ENCODE data around the gene OR1D5.
A peak's percentile ranks its signal among the peaks of the same experiment; 100 is the strongest.
"Not testable (repeated sequence)": the region's sequence is repeated elsewhere in the genome, so short reads cannot be mapped to it uniquely, and the experiment has no call there.

Gene OR1D5

GRCh38 chr17:3063507-3063906, at the start of gene OR1D5:
OR1D5 (minus strand) TSS chr17:3063607; CDS start chr17:3063607, 0 bp downstream.
- DNase-seq (ENCODE audit: low read depth in 2 of 2) = not testable (repeated sequence)

GRCh38 chr17:3104322-3104721, 40.9 kb upstream of the OR1D5 start, which contains the start of gene OR1D2:
OR1D2 (minus strand) TSS chr17:3104422; CDS start chr17:3092996, 11,426 bp downstream.
- no peak for DNase-seq (ENCODE audit: low read depth in 2 of 2)

GRCh38 chr17:3073850-3074249, 10.4 kb upstream of the OR1D5 start:
- not testable (repeated sequence) for DNase-seq (ENCODE audit: low read depth in 2 of 2)

- not testable (repeated sequence) for DNase-seq (ENCODE audit: low read depth in 2 of 2)
Observed at GRCh38 chr17:3065192-3065591, 1.8 kb upstream of the OR1D5 start.

GRCh38 chr17:3062824-3063377, 506 bp downstream of the OR1D5 start:
- DNase-seq (ENCODE audit: low read depth in 2 of 2) = not testable (repeated sequence)

- DNase-seq (ENCODE audit: low read depth in 2 of 2) = not testable (repeated sequence)
Observed at GRCh38 chr17:3054868-3055267, 8.5 kb downstream of the OR1D5 start.

- DNase-seq (ENCODE audit: low read depth in 2 of 2) = no peak
Observed at GRCh38 chr17:3049705-3050295, 13.6 kb downstream of the OR1D5 start.

GRCh38 chr17:3048727-3049471, 14.5 kb downstream of the OR1D5 start:
- DNase-seq (ENCODE audit: low read depth in 2 of 2) = peak; percentile 76 to 82

GRCh38 chr17:3046753-3047152, 16.7 kb downstream of the OR1D5 start:
- DNase-seq (ENCODE audit: low read depth in 2 of 2) = no peak

- no peak for DNase-seq (ENCODE audit: low read depth in 2 of 2)
Observed at GRCh38 chr17:3043737-3044365, 19.6 kb downstream of the OR1D5 start.

GRCh38 chr17:3040882-3041281, 22.5 kb downstream of the OR1D5 start:
- no peak for DNase-seq (ENCODE audit: low read depth in 2 of 2)

- DNase-seq (ENCODE audit: low read depth in 2 of 2) = no peak
Observed at GRCh38 chr17:3039736-3040135, 23.7 kb downstream of the OR1D5 start.

- DNase-seq (ENCODE audit: low read depth in 2 of 2) = no peak
Observed at GRCh38 chr17:3038941-3039340, 24.5 kb downstream of the OR1D5 start.

- DNase-seq (ENCODE audit: low read depth in 2 of 2) = no peak
Observed at GRCh38 chr17:3037259-3037658, 26.1 kb downstream of the OR1D5 start.

GRCh38 chr17:3036800-3037199, 26.6 kb downstream of the OR1D5 start:
- no peak for DNase-seq (ENCODE audit: low read depth in 2 of 2)

- DNase-seq (ENCODE audit: low read depth in 2 of 2) = no peak
Observed at GRCh38 chr17:3035968-3036280, 27.5 kb downstream of the OR1D5 start.

- DNase-seq (ENCODE audit: low read depth in 2 of 2) = no peak
Observed at GRCh38 chr17:3035256-3035967, 28.0 kb downstream of the OR1D5 start.

GRCh38 chr17:3034578-3034920, 28.9 kb downstream of the OR1D5 start:
- no peak for DNase-seq (ENCODE audit: low read depth in 2 of 2)

GRCh38 chr17:3033741-3034577, 29.4 kb downstream of the OR1D5 start:
- DNase-seq (ENCODE audit: low read depth in 2 of 2) = no peak

- DNase-seq (ENCODE audit: low read depth in 2 of 2) = no peak
Observed at GRCh38 chr17:3033248-3033640, 30.2 kb downstream of the OR1D5 start.
